CD4-positive, alpha-beta T cell treated with Interleukin-12 subunit alpha and Interleukin-12 subunit beta, for 1 hour (primary cell): ENCODE results near the gene KCNJ9.

Experiments used
- DNase-seq: peaks from one replicate; pipeline ENCODE4 v3.0.0-alpha.2; 2020

Gene KCNJ9

GRCh38 chr1:160127865-160128523 is 46.7 kb downstream of the KCNJ9 start:
- DNase-seq = no peak

- no peak for DNase-seq
These were observed 47.3 kb downstream of the KCNJ9 start for GRCh38 chr1:160128636-160129035.

- no peak for DNase-seq
These were observed 47.7 kb downstream of the KCNJ9 start for GRCh38 chr1:160129046-160129445.

- DNase-seq = no peak
These were observed 48.2 kb downstream of the KCNJ9 start for GRCh38 chr1:160129558-160129957.

GRCh38 chr1:160129966-160130365 is 48.6 kb downstream of the KCNJ9 start:
- no peak for DNase-seq

GRCh38 chr1:160130486-160130885 is 49.1 kb downstream of the KCNJ9 start:
- DNase-seq = no peak

GRCh38 chr1:160130939-160131338 is 49.6 kb downstream of the KCNJ9 start:
- no peak for DNase-seq

GRCh38 chr1:160131803-160132565 is 50.6 kb downstream of the KCNJ9 start:
- no peak for DNase-seq

GRCh38 chr1:160133990-160134770 is 52.8 kb downstream of the KCNJ9 start:
- no peak for DNase-seq

- no peak for DNase-seq
These were observed 53.6 kb downstream of the KCNJ9 start for GRCh38 chr1:160134791-160135572.

GRCh38 chr1:160136121-160136925 is 55.0 kb downstream of the KCNJ9 start:
- no peak for DNase-seq

- no peak for DNase-seq
These were observed 55.5 kb downstream of the KCNJ9 start for GRCh38 chr1:160136926-160137200.

GRCh38 chr1:160137216-160137862 is 56.0 kb downstream of the KCNJ9 start:
- DNase-seq = no peak

GRCh38 chr1:160139840-160140239 is 58.5 kb downstream of the KCNJ9 start:
- no peak for DNase-seq
